HL-60/S4 treated with retinoic acid at 250 ng/mL for 4 days and 3 days (cell line): ENCODE measurements around the gene RAD51B.
"Not testable (repeated sequence)": the region's sequence is repeated elsewhere in the genome, so short reads cannot be mapped to it uniquely, and the experiment has no call there.

Experiments
- in situ Hi-C: fragments of 300-500 bp; cut with MboI; formaldehyde crosslinking; loops from 2 replicates; pipeline ENCODE4 v1.7.0; 2022; ENCODE audit warnings: low sequenced_read_pairs

The RAD51B gene

DNA sequence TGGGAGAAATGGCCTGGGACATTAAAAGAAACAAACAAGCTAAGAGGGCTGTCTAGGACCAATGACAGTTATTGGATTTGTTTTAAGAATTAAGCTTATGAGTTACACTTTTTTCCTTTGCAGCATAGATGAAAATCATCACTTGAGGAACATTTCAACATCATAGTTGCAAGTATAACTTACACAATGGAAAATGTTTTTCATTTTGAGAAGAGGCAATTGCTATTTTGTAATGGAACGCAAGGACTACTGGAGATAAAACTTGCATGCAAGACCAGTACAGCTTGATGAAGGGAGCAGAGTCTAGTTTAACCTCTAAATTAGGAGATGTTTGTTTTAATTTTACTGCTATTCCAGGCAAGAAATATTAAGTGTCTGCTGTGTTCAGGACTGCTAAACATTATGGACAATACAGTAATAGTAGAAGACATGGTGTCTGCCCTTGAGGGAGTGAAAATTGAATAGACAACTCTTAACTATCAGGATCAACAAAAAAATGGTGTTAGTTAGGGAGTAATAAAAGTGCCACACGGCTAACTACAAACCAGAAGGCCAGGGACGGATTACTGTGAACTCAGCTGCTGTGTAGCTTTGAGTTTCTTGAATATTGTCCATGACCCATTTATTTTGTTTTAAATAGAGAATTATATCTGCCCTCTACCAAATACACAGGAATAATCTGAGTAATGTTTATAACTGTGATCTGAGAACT is 374.5 kb downstream of the RAD51B start:
- in situ Hi-C loops: no loop called here

- in situ Hi-C loops: no loop called here
Observed at GRCh38 chr14:68195126-68195525, 375.5 kb downstream of the RAD51B start.

DNA sequence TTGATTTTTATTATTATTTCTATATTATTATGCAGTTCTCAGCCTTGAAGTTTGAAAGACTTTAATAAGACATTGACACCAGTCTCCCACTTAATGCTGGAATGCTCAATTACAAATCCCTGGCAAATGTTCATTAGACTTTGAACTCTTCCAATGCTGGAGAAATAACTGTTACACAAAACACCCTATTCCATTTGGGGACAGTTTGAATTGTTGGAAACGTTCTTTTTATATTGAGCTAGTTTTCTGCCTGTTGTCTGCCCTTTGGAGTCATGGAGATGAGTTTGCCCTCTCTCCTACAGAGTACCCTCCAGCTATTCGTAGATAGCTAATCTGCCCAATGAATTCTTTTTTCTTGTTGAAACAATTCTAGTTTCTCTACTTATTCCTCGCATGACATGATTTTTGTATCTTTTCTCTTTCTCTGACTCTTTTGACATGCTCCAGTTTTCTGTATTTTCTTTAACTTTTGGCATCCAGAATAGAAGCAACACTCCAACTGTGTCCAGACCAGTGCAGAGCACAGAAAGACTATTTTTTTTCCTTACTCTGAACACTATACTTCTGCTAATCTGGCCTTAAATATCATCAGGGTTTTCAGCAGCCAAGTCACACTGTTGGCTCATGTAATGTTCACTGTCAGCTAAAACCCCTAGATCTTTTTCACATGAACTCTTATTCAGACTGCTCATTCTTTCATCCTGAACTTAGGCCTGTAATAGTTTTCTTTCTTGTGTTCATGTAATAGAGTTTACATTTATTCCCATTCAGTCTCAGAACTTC is 379.3 kb downstream of the RAD51B start:
- in situ Hi-C loops: no loop called here

GRCh38 chr14:68199554-68200151 is 380.1 kb downstream of the RAD51B start:
- in situ Hi-C loops: no loop called here

DNA sequence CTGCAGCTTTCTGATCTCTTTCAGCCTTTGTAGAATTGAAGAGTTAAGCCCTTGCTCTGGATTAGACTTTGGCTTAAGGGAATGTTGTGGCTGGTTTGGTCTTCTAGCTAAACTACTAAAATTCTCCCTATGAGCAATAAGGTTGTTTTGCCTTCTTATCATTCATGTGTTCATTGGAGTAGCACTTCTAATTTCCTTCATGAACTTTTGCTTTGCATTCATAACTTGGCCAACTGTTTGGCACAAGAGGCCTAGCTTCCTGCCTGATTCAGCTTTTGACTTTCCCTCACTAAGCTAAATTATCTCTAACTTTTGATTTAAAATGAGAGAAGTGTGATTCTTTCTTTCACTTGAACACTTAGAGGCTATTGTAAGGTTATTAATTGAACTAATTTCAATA is 384.3 kb downstream of the RAD51B start:
- in situ Hi-C loops: no loop called here

GRCh38 chr14:68208218-68208617 is 388.6 kb downstream of the RAD51B start:
- in situ Hi-C loops: no loop called here

- in situ Hi-C loops: no loop called here
Observed at GRCh38 chr14:68208626-68209317, 389.2 kb downstream of the RAD51B start.

DNA sequence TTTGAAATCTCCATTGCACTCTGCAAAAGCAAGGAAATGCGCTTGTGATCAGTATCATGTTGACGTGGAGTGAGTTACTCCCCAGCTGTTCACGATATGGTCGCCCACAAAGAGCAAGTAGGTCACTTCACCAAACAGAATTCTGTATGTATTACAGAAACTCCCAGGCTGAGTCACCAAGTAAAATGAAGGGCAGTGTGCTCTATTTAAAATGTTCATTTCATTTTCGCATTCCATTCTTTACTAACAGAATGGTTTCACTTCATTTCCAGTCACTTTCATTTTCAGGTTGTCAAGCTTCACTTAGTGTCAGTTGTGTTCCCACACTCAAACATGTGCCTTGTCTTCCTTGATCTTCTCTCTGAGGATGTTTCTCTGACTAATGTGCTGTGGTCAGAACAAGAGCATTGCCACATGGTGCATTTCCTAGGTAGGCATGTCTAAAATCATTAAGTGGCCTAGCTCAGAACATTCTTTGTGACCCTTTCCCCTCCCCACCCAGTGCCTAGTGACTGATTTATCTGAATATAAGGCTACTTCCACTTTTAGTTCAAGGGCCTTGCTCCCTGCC is 391.2 kb downstream of the RAD51B start:
- in situ Hi-C loops: no loop called here

DNA sequence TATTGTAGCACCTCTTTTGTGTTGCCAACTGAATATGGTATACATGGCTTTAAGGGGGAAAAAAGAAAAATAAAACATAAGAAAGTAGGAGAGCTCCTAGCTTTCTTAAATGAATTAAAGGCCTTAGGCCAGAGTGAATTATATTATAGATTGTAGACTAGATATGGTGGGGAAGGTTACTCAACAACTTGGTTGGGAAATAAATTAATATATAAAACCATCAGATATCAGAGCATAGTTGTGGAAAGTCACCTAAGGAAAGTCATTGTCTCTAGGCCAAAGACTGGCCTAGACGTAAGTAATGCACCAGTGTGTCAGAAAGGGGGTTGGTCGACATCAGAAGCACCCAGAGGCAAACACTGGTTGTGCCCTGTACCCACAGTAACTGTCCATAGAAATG is 391.8 kb downstream of the RAD51B start:
- in situ Hi-C loops: no loop called here

DNA sequence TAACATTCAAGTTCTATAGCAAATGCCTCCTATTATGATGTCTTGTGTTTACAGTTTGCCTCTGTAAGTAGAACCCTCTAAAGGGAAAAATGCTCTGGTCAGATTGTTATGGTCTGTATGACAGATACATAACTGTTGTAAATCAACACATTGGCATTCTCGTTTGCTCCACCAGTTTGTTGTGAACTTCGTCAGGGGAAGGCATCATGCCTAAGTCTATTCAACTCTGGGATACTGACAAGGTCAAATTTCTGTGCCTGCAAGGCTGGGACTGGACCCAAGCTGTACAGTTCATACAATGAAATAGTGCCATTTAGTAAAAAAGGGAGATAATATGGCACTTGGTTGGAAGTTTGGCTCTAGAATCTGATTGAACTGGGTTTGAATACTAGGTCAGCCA is 392.3 kb downstream of the RAD51B start:
- in situ Hi-C loops: no loop called here

GRCh38 chr14:68212361-68212760 is 392.8 kb downstream of the RAD51B start:
- in situ Hi-C loops: no loop called here

GRCh38 chr14:68214431-68214830 is 394.9 kb downstream of the RAD51B start:
- in situ Hi-C loops: no loop called here

DNA sequence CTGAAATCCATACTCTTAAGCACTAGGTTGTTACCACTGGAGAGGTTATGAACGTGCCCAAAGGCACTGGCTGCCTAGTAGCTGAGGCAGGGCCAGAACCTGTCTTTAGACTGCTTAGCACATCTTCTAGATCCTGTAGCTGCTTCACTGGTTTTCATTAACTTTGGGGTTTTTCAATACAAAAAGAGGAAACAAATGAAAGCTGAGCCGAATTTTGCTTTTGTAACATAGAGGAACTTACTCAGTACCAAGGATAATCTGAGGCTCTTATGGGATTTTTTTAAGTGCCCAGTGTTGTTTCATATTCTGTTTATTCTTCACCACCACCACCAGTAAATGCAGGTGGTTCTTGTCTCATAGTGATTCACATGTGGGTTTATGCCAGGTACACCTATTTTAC is 396.1 kb downstream of the RAD51B start:
- in situ Hi-C loops: no loop called here

DNA sequence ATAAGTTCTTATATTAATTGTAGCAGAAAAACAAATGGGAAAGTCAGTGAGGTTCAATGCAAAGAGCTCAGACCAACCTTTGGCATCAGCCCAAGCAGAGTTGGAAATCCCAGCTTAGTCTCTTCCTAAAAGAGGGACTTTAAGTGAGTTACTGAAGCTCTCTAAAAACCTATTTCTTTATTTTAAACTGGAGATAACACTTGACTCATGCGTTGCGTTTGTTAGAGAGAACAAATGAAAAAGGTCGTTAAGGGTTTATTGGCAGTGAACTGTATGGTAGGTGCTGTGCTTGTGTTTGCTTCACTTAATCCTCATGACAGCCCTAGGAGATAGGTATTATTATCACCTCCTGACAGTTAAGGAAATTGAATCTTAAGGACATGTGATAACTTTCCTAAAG is 396.5 kb downstream of the RAD51B start:
- in situ Hi-C loops: no loop called here

- in situ Hi-C loops: no loop called here
Observed at GRCh38 chr14:68216957-68217356, 397.4 kb downstream of the RAD51B start.

DNA sequence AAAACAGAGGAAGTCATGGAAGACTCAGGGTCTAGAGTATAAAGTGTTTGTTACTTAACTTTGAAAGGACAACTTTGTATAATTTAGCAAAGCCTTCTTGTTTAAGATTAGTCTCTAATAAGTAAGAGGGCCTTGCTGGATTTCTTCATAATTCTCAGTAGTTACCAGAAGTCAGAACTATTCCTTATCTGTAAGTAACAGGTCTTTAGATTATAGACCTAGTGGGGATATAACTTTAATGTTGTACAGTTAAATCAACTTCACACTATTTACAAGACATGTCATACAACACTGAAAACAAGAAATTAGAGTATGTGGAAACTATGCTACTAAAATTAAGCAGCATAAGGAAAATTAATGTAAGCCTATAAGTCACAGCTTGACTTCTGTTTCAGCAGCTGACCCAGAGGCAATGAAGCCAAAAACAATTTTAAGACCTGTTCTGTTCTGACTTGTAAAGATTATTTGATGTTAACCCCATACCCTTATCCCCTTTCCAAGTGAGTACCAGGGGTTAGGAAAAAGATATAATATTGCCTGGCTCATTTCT is 398.3 kb downstream of the RAD51B start:
- in situ Hi-C loops: no loop called here

DNA sequence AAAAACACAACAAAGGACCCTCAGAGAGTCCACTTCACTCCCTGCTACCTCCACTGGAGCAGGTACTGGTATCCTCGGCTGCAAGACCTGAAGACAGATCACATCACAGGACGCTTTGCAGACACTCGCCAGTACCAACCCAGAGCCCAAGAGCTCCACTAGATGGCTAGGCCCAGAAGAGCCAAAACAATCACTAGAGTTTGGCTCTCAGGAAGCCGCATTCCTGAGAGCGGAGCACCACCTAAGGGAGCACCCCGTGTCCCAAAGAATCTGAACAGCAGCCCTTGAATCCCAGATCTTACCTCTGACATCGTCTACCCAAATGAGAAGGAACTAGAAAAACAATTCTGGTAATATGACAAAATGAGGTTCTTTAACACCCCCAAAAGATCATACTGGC is 399.8 kb downstream of the RAD51B start:
- in situ Hi-C loops: no loop called here

DNA sequence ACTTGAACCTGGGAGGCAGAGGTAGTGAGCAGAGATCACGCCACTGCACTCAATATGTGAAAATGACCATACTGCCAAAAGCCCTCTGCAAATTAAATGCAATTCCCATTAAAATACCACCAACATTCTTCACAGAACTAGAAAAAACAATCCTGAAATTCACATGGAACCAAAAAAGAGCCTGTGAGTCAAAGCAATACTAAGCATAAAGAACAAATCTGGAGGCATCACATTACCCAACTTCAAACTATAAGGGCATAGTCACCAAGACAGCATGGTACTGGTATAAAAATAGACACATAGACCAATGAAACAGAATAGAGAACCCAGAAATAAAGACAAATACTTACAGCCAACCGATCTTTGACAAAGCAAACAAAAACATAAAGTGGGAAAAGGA is 401.5 kb downstream of the RAD51B start:
- in situ Hi-C loops: not testable (repeated sequence)

- in situ Hi-C loops: no loop called here
Observed at GRCh38 chr14:68222154-68222553, 402.6 kb downstream of the RAD51B start.

- in situ Hi-C loops: no loop called here
Observed at GRCh38 chr14:68222726-68223125, 403.1 kb downstream of the RAD51B start.

- in situ Hi-C loops: no loop called here
Observed at GRCh38 chr14:68223631-68224030, 404.1 kb downstream of the RAD51B start.
